Calu3 (cell line): ENCODE results near the gene TMF1. TPM values are rescaled to one million over a fixed set of nuclear protein-coding genes. Genes with fewer than 3 reads are reported as not detected.

ENCODE experiments used
- BruUV-seq: library from RNA; stranded (reverse); fragments of 400-500 nt; replicated peaks from 2 replicates; lab custom pipeline; 2021; lab: Mats Ljungman, UMichigan
- CTCF ChIA-PET: fragments of 300-600 bp; sonication (Branson Sonifier 250); formaldehyde crosslinking; loops from one replicate; lab custom pipeline; 2022; ENCODE audit warnings: antibody characterized with exemption; lab: Charles Lee
- DNase-seq: peaks from one replicate; pipeline ENCODE4 v3.0.0; 2022
- H3K27ac Mint-ChIP-seq: one replicate; pipeline ENCODE4 v1.8.0; 2022; ENCODE audit warnings: mixed read lengths; ENCODE audit not compliant: unreplicated experiment
- H3K27me3 Mint-ChIP-seq: one replicate; pipeline ENCODE4 v1.8.0; 2022; ENCODE audit warnings: mixed read lengths; ENCODE audit not compliant: unreplicated experiment
- H3K36me3 Mint-ChIP-seq: one replicate; pipeline ENCODE4 v1.8.0; 2022; ENCODE audit warnings: mild to moderate bottlenecking, moderate library complexity, mixed read lengths; ENCODE audit not compliant: insufficient read depth, unreplicated experiment
- H3K4me1 Mint-ChIP-seq: one replicate; pipeline ENCODE4 v1.8.0; 2022; ENCODE audit warnings: mild to moderate bottlenecking, low read depth, mixed read lengths; ENCODE audit not compliant: unreplicated experiment
- H3K4me3 Mint-ChIP-seq: one replicate; pipeline ENCODE4 v1.8.0; 2022; ENCODE audit warnings: mild to moderate bottlenecking, low read depth, moderate library complexity, mixed read lengths; ENCODE audit not compliant: unreplicated experiment
- H3K9me3 Mint-ChIP-seq: one replicate; pipeline ENCODE4 v1.8.0; 2022; ENCODE audit warnings: low read depth, mixed read lengths; ENCODE audit not compliant: unreplicated experiment
- CTCF ChIP-seq: fragments of 200-600 bp; IDR thresholded peaks from one replicate; pipeline ENCODE4 v1.8.0; 2022; ENCODE audit warnings: antibody characterized with exemption; ENCODE audit not compliant: unreplicated experiment
- intact Hi-C: fragments of 100-400 bp; cut with micrococcal nuclease; formaldehyde crosslinking; loops from one replicate; pipeline ENCODE4 v1.10.0; 2022; ENCODE audit not compliant: unreplicated experiment
- total RNA-seq: library from RNA; stranded (reverse); gene quantifications from 2 replicates; pipeline ENCODE4 v1.2.3, GENCODE V29; 2022

TMF1 gene
- total RNA-seq, 1 experiment from 2014 or later, result 34.4 TPM

DNA sequence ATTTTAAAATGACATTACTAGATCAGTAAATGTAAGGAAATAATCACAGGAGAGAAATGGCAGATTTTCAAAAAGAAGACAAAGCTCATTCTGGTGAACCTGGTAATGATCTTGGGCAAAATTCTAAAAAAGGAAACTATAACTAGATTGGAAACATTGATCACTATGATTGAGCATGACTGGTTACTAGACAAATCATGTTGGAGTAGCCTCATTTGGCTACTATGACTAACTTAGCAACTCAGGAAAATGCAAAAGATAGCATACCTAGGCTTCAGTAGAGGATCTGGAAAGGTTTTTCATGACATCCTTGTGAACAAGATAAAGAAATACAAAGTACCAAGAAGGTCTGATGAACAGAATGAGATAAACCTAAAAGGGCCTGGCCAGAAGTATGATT lies 7.6 kb upstream of the TMF1 start:
- H3K4me1 Mint-ChIP-seq, result no peaks in the 10 kb centered on the region
- intact Hi-C loops, result no loop called here
- no peaks in the 10 kb centered on the region for H3K9me3 Mint-ChIP-seq
- BruUV-seq, result no TSS peak
- TF ChIP-seq CTCF, result no peak
- CTCF ChIA-PET, result no interaction called here
- H3K27me3 Mint-ChIP-seq, result no peaks in the 10 kb centered on the region
- H3K4me3 Mint-ChIP-seq, result no peak overlapping the region
- peaks cover 13% of the 10 kb centered on the region for H3K36me3 Mint-ChIP-seq
- H3K27ac Mint-ChIP-seq, result no peak overlapping the region
- DNase-seq, result no peak

DNA sequence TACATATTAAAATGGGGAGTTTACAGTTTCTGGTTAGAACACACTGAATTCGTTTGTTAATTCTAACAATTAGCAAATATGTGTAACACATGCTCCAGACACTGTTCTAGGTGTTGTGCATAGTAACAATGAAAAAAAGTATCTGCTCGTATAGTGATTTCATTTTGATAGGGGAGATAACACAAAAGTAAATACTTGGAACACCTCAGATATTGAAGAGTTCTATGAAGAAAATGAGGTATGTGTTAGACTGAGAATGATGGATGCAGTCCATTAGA lies 6.8 kb upstream of the TMF1 start:
- no peak for DNase-seq
- intact Hi-C loops, result no loop called here
- Mint-ChIP-seq H3K36me3 (peaks cover 13% of the 10 kb centered on the region), H3K27ac (no peak overlapping the region), H3K27me3 (no peaks in the 10 kb centered on the region), H3K4me1 (no peaks in the 10 kb centered on the region), H3K4me3 (no peak overlapping the region), H3K9me3 (no peaks in the 10 kb centered on the region)
- CTCF ChIA-PET, result no interaction called here
- BruUV-seq, result no TSS peak
- TF ChIP-seq CTCF, result no peak

- Mint-ChIP-seq H3K27me3 (no peaks in the 10 kb centered on the region), H3K4me3 (no peak overlapping the region), H3K9me3 (no peaks in the 10 kb centered on the region), H3K4me1 (no peaks in the 10 kb centered on the region), H3K27ac (no peak overlapping the region), H3K36me3 (peaks cover 13% of the 10 kb centered on the region)
- intact Hi-C loops, result no loop called here
- no peak for TF ChIP-seq CTCF
- BruUV-seq, result no TSS peak
- CTCF ChIA-PET, result interaction anchor here (0.8 kb wide), 1 partner anchor 12 kb away, joined by 3 read pairs; no protein-coding TSS in a partner anchor
- no peak for DNase-seq
Observed at GRCh38 chr3:69058180-69058946, 6.2 kb upstream of the TMF1 start.

DNA sequence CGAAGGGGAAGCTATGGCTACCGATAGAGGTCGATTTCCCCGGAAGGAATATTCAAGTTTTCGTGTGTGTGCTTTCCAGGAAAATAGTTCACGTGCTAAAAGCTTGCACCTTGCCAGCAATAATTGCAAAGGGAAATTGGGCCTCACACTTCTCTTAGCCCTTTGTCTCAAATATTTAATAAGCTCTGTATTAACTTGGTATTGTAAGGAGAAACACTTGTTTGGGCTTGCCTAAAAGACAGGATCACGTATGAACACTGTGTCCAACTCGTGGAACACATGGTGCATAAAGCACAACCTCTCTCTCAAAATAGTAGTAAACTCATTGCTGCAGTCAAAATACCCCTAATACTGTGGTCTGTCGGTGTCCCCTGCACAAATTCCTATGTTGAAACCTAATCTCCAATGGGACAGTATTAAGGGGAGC lies 352 bp upstream of the TMF1 start:
- TF ChIP-seq CTCF, result no peak
- Mint-ChIP-seq H3K9me3 (no peaks in the 10 kb centered on the region), H3K4me1 (no peaks in the 10 kb centered on the region), H3K36me3 (peaks cover 38% of the 10 kb centered on the region), H3K4me3 (peak overlapping the region; percentile 97), H3K27ac (peak overlapping the region; percentile 98), H3K27me3 (no peaks in the 10 kb centered on the region)
- BruUV-seq, result no TSS peak
- CTCF ChIA-PET, result interaction anchor here (1.3 kb wide), 1 partner anchor 38 kb away, joined by 3 read pairs; no protein-coding TSS in a partner anchor
- intact Hi-C loops, result loop anchor here (2.0 kb wide), 1 partner anchor 28 kb away; the partner anchor contains the start of gene UBA3
- no peak for DNase-seq
